AG10803 (cell line): ENCODE results near the gene RAE1.

Experiments
- DNase-seq: peaks from one replicate; pipeline ENCODE4 v3.0.0; 2010; ENCODE audit warnings: low read depth
- H3K4me3 ChIP-seq: 2 replicates; pipeline ENCODE4 v1.5.1; 2011; ENCODE audit warnings: mild to moderate bottlenecking, low read length, control low read depth
- CTCF ChIP-seq: conservative IDR thresholded peaks from 2 replicates; pipeline ENCODE4 v1.5.1; 2011; ENCODE audit warnings: mild to moderate bottlenecking, low read length, control low read depth, inconsistent platforms

The RAE1 gene

DNA sequence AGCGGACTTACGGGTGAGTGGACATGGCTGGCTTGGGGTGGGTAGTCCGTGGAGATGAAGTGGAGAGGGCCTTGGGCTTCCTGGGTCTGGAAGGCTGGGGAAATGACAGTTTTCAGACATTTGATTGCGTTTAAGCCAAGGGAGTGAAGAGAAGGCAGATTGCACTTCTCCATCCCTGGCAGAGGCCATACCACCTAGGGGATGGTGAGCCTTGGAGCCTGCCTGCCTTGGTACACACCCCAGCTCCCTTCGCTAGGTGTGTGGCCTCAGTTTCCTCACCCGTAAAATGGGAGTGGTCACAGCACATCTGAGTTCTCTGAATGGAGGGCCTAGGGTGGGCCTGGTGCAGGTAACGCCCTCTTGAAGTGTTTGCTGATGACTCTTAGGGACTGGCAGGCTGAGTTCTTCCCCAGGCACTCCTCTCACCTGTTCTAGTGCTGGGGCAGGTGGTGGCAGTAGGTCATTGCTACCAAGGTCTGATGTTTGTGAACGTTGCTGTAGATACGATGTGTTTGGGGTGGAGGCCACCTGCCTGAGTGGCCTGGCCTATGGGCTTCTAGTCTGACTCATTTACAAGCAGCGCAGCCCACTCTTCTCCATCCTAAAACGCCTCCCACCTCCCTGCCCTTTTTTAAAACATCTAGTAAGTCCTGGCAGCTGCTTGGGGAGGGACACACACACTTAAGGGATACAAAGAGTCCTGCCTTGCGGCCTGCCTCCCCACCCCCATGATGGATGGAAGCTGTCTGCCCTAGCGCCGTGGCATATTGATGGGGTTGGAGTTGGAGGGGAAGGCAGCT, 42.5 kb downstream of the RAE1 start:
- no peak for DNase-seq
- no peak for TF ChIP-seq CTCF
- H3K4me3 ChIP-seq = no peak overlapping the region

GRCh38 chr20:57394121-57395082, 43.3 kb downstream of the RAE1 start:
- no peak overlapping the region for H3K4me3 ChIP-seq
- DNase-seq = no peak

GRCh38 chr20:57395111-57395966, 44.3 kb downstream of the RAE1 start:
- TF ChIP-seq CTCF = no peak
- H3K4me3 ChIP-seq = no peak overlapping the region
- peak; percentile 66 for DNase-seq

More at GRCh38 chr20:57394121-57395082, 43.3 kb downstream of the RAE1 start:
- TF ChIP-seq CTCF = no peak

DNA sequence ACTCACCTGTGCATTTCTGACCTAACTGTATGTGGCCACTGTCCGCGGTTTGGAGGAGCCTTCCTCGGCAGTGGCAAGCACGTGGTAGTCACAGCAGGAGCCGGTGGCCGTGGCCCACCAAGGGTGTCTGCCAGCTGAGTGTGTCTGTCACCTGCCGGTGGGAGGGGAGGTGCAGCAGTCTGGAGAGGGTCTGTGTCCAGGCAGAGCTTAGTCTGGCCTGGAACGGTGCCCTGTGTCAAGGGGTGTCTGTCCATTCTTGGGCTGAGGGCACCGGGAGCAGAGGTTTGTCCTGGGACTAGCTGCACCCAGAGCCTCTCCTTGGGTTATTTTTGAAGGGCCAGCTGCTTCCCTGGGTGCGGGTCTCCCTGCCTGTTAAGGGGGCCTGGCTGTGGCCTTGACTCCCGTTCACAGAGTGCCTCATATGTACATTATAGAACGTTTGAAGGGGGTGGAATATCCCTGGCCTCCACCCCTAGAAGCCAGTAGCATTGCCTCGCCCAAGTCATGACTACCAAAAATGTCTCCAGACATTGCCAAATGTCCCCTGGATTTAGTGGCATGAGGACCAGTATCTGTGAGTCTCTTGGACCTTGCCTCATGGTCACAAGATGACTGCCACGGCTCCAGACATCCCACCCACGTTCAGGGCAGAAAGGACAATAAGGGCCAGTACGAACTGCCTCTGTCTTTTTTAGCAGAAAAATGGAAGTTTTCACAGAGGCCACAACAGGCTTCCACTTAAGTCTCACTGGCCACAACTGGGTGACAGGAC, 45.3 kb downstream of the RAE1 start:
- TF ChIP-seq CTCF = no peak
- H3K4me3 ChIP-seq = no peak overlapping the region
- no peak for DNase-seq

GRCh38 chr20:57396984-57397692, 46.1 kb downstream of the RAE1 start:
- TF ChIP-seq CTCF = no peak
- DNase-seq = no peak
- H3K4me3 ChIP-seq = no peak overlapping the region
